Ishikawa (cell line): Measurements from ENCODE around the gene PARD3B.

Experiments used
- CEBPB ChIP-seq: IDR thresholded peaks from 2 replicates; pipeline ENCODE4 v1.6.1; 2012
- CREB1 ChIP-seq: IDR thresholded peaks from 2 replicates; pipeline ENCODE4 v1.6.1; 2012; ENCODE audit warnings: low read depth
- EGR1 ChIP-seq: IDR thresholded peaks from 2 replicates; pipeline ENCODE4 v1.6.1; 2012
- EP300 ChIP-seq: IDR thresholded peaks from 2 replicates; pipeline ENCODE4 v1.6.1; 2012; ENCODE audit warnings: borderline replicate concordance
- FOXM1 ChIP-seq: IDR thresholded peaks from 2 replicates; pipeline ENCODE4 v1.6.1; 2012; ENCODE audit warnings: low read depth, borderline replicate concordance
- MAX ChIP-seq: IDR thresholded peaks from 2 replicates; pipeline ENCODE4 v1.6.1; 2012
- NFIC ChIP-seq: IDR thresholded peaks from 2 replicates; pipeline ENCODE4 v1.6.1; 2012
- RAD21 ChIP-seq: IDR thresholded peaks from 2 replicates; pipeline ENCODE4 v1.6.1; 2012; ENCODE audit warnings: low read depth
- REST ChIP-seq: IDR thresholded peaks from 2 replicates; pipeline ENCODE4 v1.6.1; 2012; ENCODE audit warnings: low read depth, mild to moderate bottlenecking
- TAF1 ChIP-seq: IDR thresholded peaks from 2 replicates; pipeline ENCODE4 v1.6.1; 2012; ENCODE audit warnings: low read depth, mild to moderate bottlenecking
- TCF12 ChIP-seq: IDR thresholded peaks from 2 replicates; pipeline ENCODE4 v1.6.1; 2012; ENCODE audit warnings: low read depth
- USF1 ChIP-seq: IDR thresholded peaks from 2 replicates; pipeline ENCODE4 v1.6.1; 2012
- YY1 ChIP-seq: IDR thresholded peaks from 2 replicates; pipeline ENCODE4 v1.6.1; 2012; ENCODE audit warnings: low read depth
- ZBTB7A ChIP-seq: IDR thresholded peaks from 2 replicates; pipeline ENCODE4 v1.6.1; 2012; ENCODE audit warnings: low read depth

- no peak for TF ChIP-seq YY1
- TF ChIP-seq RAD21: no peak
- TF ChIP-seq TCF12: no peak
- no peak for TF ChIP-seq CREB1
- no peak for TF ChIP-seq CEBPB
- TF ChIP-seq EGR1: no peak
- no peak for TF ChIP-seq TAF1
- no peak for TF ChIP-seq EP300
- TF ChIP-seq FOXM1: no peak
- TF ChIP-seq ZBTB7A: no peak
- TF ChIP-seq REST: no peak
- TF ChIP-seq MAX: no peak
- no peak for TF ChIP-seq USF1
- TF ChIP-seq NFIC: no peak
Measured at GRCh38 chr2:204590063-204590462, 44.8 kb downstream of the PARD3B start.
